Fibroblast of mammary gland (primary cell): ENCODE results near the gene UIMC1.

Source experiments
- DNase-seq: peaks from one replicate; pipeline ENCODE4 v3.0.0-alpha.2; 2010; ENCODE audit warnings: low read depth
- H3K4me3 ChIP-seq: 2 replicates; pipeline ENCODE4 v1.5.1; 2011; ENCODE audit warnings: low read depth, mild to moderate bottlenecking, low read length, moderate library complexity; ENCODE audit not compliant: control insufficient read depth
- TF ChIP-seq, protein P1 (sequence below): conservative IDR thresholded peaks from 2 replicates; pipeline ENCODE4 v1.5.1; 2011; ENCODE audit warnings: low read depth, low read length, inconsistent platforms; ENCODE audit not compliant: control insufficient read depth, insufficient read depth

UIMC1 gene

DNA sequence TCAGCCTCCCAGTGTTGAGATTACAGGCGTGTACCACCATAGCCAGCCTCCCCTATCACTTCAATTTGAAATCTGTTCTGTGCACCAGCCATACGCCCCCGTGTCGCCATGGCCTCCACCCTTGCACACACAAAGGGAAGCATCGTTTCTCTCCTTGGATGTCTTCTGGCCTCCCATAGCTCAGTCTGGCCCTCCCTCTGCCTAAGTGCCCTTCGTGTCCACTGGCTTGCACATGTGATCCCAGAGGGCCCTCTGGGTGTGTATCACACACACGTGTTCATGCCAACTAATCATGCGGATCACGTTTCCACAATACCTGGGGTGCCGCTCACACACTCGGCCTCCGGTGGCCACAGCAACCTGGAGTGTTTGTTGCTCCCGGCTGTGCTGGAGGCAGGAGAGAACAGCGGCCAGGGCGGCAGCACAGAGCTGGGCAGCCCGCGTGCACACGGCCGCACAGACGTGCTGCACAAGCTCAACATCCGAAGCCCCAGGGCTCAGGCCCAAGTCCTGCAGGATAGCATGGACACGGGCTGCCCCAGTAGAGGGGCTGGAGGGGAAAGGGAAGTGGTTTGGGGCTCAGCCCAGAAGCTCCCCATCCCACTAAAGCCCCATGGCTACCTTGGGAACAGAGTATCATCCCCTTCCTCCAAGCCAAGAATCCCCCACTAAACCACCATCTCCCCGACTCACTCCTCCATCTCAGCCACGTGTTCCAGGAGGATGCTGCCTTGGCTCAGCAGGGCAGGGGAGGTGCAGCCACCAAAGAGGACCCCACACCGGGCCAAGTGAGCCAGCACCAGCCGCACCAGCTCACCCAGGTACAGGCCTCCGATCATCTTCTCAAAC, 118.3 kb downstream of the UIMC1 start:
- DNase-seq, result no peak

DNA sequence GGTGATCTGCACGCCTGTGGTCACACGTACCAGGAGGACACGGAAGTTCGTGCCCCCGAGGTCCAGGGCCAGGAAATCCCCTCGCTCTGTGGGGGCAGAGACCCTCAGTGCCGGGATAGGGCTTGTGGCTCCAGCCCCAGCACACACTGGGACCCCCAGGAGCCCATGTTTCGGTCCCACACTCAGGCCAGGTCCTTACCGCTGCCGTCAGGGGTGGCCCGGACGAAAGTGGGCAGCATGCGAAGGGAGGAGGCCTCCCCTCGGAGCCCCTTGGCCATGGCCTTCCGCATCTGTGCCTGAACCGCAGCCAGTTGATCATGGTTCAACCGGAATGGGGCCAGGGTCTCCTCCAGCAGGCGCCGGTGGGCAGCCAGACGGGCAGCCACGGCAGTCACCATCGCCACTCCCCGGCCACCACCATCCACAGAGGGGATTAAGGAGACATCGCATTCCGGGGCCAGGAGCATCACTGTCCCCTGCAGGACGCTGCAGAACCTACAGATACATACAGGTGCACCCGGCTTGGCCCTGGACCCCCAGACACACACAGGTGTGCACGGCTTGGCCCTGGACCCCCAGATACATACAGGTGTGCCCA, 119.2 kb downstream of the UIMC1 start:
- no peak overlapping the region for H3K4me3 ChIP-seq
- no peak for DNase-seq
- TF ChIP-seq, protein P1, sequence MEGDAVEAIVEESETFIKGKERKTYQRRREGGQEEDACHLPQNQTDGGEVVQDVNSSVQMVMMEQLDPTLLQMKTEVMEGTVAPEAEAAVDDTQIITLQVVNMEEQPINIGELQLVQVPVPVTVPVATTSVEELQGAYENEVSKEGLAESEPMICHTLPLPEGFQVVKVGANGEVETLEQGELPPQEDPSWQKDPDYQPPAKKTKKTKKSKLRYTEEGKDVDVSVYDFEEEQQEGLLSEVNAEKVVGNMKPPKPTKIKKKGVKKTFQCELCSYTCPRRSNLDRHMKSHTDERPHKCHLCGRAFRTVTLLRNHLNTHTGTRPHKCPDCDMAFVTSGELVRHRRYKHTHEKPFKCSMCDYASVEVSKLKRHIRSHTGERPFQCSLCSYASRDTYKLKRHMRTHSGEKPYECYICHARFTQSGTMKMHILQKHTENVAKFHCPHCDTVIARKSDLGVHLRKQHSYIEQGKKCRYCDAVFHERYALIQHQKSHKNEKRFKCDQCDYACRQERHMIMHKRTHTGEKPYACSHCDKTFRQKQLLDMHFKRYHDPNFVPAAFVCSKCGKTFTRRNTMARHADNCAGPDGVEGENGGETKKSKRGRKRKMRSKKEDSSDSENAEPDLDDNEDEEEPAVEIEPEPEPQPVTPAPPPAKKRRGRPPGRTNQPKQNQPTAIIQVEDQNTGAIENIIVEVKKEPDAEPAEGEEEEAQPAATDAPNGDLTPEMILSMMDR, result no peak

More for the DNA sequence above, 118.3 kb downstream of the UIMC1 start:
- TF ChIP-seq, protein P1, result no peak
- no peak overlapping the region for H3K4me3 ChIP-seq

DNA sequence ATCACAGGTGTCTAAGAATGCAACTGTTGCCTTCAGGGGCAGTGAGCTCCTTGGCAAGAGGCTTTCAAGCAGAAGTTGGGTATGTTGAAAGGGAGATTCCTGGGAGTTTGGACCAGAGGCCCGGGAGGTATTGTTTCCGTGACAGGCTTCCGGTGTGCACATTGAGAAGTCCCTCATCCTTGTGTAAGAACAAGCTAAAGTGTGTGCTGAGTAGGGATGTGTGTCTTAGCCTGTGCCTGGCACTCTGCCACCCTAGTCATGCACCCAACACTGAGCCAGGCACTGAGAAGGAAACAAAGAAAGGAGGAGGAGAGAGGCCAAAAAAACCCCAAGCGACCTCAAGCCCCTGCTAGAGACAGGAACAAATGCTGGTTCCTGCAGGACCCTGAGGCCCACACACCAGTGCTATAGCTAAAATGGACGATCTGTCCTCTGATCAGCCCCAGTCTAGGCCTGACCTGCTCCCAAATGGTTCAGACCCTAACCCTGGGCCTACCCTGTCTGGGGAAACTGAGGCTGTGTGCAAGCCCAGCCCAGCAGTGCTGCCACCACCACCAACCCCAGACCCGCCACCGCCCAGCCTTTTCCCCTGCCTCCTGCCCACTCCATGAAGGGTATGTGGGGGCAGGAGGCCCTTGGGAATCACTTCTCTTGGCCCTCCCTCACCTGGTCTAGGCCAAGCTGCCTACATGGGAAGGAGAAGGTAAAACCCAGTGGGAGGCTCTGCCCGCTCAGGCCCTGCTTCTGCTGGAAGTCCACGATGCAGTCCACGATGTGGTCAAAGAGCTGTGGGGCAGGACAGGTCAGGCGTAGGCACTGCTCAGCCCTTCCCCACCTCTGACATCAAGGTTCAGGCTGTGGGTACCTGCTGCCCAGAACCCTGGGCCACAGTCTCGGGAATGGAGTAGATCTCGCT, 120.0 kb downstream of the UIMC1 start:
- TF ChIP-seq, protein P1, result no peak
- no peak for DNase-seq
- no peak overlapping the region for H3K4me3 ChIP-seq

DNA sequence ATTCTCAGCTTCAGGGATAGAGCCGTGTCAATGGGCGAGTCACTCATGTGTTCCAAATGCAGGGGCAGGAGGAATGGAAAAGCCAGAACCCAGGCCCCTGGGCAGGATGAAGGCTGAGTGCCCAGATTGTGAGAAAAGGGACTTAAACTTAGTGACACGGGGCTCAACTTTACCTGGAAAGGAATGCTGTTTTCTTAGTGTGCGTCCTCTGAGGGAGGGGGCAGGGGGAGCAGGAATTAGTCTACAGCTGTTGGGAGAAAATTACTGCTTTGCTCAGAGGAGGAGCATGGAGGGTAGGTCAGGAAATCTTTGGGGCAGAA, 122.0 kb downstream of the UIMC1 start:
- DNase-seq, result no peak
- TF ChIP-seq, protein P1, result no peak
- no peak overlapping the region for H3K4me3 ChIP-seq

DNA sequence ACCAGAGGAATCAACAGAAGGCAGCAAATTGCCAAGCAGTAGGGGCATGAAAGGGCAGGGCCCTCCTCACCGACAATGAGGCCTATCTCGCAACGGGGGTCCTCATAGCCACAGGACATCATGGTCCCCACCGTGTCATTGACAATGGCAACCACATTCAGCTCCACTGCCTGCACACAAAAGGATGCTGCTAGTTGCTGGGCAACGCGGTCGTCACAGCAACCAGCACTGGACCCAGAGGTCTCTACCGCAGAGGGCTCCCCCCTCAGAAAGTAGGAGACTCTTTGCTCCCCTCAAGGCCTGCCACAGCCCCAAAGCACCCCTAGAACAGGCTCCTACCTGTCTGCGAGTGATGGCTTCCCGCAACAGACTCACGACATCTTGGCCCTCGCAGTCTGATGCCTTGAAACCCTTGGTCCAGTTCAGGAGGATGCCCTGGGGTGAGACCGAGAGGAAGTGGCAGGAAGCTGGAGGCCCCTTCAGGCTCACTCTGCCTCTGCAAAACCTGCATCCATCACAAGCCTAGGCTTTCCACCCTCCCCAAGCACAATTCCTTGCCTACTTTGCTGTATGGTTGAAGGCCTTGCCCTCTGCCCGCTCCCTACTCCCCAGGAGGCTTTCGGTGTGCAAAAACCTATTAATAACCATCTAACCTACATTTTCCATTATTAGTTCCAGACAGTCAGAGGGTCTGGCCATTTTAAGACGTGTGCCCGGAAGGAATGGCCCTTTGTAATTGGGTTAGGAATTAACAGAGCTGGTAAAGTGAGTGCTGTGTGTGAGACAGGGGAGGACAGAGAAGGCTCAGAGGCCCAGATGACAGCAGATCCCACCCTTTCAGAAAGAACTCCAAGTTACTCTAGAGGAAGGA, 122.6 kb downstream of the UIMC1 start:
- no peak for DNase-seq
- no peak overlapping the region for H3K4me3 ChIP-seq
- TF ChIP-seq, protein P1, result no peak

DNA sequence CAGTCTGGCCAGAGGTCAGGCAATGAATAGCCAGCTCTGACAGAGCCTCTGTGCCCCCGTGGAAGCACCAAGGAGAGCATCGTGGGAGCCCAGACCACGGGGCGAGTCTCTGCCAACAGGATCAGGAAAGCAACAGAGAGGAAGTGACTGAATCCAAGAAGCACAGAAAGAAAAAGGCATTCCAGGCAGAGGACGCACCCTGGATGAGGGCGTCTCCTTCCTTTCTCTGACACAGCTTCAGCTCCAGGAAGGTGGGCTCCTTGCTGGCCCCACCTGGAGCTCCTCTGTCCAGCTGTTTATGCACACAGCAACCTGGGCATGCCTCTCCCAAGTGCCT, 124.0 kb downstream of the UIMC1 start:
- DNase-seq, result no peak
- TF ChIP-seq, protein P1, result no peak
- no peak overlapping the region for H3K4me3 ChIP-seq
